ENCODE data around the gene DDO.
"Not testable (repeated sequence)": the region's sequence is repeated elsewhere in the genome, so short reads cannot be mapped to it uniquely, and the experiment has no call there.

The DDO gene

GRCh38 chr6:110366256-110366655 lies 49.1 kb downstream of the DDO start:
- ATAC-seq, result no peak

GRCh38 chr6:110364364-110365105 lies 50.8 kb downstream of the DDO start:
- ATAC-seq, result no peak

GRCh38 chr6:110363748-110364147 lies 51.6 kb downstream of the DDO start:
- ATAC-seq, result no peak

- ATAC-seq, result no peak
Observed at GRCh38 chr6:110360676-110361075, 54.7 kb downstream of the DDO start.

GRCh38 chr6:110359556-110359955 lies 55.8 kb downstream of the DDO start:
- no peak for ATAC-seq

GRCh38 chr6:110358553-110359160 lies 56.7 kb downstream of the DDO start:
- ATAC-seq, result no peak

GRCh38 chr6:110357664-110358552 lies 57.5 kb downstream of the DDO start, which contains the start of gene METTL24:
Gene METTL24 (minus strand): TSS chr6:110358349. CDS start chr6:110358272, 77 bp downstream.
- no peak for ATAC-seq

- no peak for ATAC-seq
Observed at GRCh38 chr6:110357298-110357663, 58.1 kb downstream of the DDO start.

GRCh38 chr6:110356778-110357177 lies 58.6 kb downstream of the DDO start:
- ATAC-seq, result no peak

- ATAC-seq, result no peak
Observed at GRCh38 chr6:110355727-110356126, 59.6 kb downstream of the DDO start.

GRCh38 chr6:110355022-110355421 lies 60.4 kb downstream of the DDO start:
- no peak for ATAC-seq

- no peak for ATAC-seq
Observed at GRCh38 chr6:110354153-110354552, 61.2 kb downstream of the DDO start.

GRCh38 chr6:110353457-110354001 lies 61.8 kb downstream of the DDO start:
- ATAC-seq, result no peak

GRCh38 chr6:110352563-110353262 lies 62.7 kb downstream of the DDO start:
- ATAC-seq, result no peak

GRCh38 chr6:110351986-110352385 lies 63.4 kb downstream of the DDO start:
- ATAC-seq, result no peak

- ATAC-seq, result no peak
Observed at GRCh38 chr6:110351546-110351945, 63.8 kb downstream of the DDO start.

GRCh38 chr6:110350593-110350992 lies 64.8 kb downstream of the DDO start:
- not testable (repeated sequence) for ATAC-seq

GRCh38 chr6:110348961-110349690 lies 66.2 kb downstream of the DDO start:
- ATAC-seq, result no peak

- ATAC-seq, result no peak
Observed at GRCh38 chr6:110345025-110345424, 70.3 kb downstream of the DDO start.

GRCh38 chr6:110342759-110343158 lies 72.6 kb downstream of the DDO start:
- no peak for ATAC-seq

All from activated CD4-positive, CD25-positive, alpha-beta regulatory T cell treated with anti-CD3 and anti-CD28 coated beads, Interleukin-2, amount 50 U/mL, for 24 hours (primary cell).